Measurements from ENCODE around the gene FAM50B.

FAM50B gene

GRCh38 chr6:3804964-3805363 is 44.2 kb upstream of the FAM50B start:
- no peaks in the 10 kb centered on the region for H3K9me3 ChIP-seq (ENCODE audit: severe bottlenecking)
- TF ChIP-seq, protein P1, sequence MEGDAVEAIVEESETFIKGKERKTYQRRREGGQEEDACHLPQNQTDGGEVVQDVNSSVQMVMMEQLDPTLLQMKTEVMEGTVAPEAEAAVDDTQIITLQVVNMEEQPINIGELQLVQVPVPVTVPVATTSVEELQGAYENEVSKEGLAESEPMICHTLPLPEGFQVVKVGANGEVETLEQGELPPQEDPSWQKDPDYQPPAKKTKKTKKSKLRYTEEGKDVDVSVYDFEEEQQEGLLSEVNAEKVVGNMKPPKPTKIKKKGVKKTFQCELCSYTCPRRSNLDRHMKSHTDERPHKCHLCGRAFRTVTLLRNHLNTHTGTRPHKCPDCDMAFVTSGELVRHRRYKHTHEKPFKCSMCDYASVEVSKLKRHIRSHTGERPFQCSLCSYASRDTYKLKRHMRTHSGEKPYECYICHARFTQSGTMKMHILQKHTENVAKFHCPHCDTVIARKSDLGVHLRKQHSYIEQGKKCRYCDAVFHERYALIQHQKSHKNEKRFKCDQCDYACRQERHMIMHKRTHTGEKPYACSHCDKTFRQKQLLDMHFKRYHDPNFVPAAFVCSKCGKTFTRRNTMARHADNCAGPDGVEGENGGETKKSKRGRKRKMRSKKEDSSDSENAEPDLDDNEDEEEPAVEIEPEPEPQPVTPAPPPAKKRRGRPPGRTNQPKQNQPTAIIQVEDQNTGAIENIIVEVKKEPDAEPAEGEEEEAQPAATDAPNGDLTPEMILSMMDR (IDR thresholded peaks at IDR 0.05; ENCODE audit: low read depth, low read length): no peak
- no peak overlapping the region for H3K4me3 ChIP-seq (ENCODE audit: low read depth, low read length)
- no peaks in the 10 kb centered on the region for H3K36me3 ChIP-seq
- no peaks in the 10 kb centered on the region for H3K27me3 ChIP-seq (ENCODE audit: insufficient read depth, low read depth, severe bottlenecking)
- no peak overlapping the region for H3K27ac ChIP-seq
- no peak for DNase-seq

DNA sequence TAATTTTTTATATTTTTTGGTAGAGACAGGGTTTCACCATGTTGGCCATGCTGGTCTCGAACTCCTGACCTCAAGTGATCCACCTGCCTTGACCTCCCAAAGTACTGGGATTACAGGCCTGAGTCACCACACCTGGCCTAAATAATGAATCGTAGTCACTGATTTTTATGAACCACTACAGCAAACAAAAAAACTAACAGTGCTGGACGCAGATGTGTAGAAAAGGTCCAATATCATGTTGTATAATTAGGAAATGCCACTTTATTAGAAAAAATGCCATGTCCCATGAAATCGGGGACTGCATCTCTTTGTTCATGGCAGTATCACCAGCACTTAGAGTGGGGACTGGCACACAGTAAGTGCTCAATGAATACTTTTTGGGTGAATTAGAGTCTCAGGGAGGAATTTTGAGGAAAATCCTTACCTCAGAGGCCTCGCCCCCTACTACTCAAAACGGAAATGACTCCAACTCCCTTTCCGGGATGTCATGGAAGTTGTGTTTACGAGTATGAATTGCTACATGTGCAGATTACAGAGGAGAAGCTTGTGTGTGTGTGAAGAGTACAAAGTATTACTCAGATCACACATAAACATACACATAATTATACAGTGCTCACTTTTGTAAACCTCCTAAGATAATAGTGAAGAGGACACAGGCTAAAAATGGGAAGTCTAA is 43.6 kb upstream of the FAM50B start:
- Histone ChIP-seq H3K27me3 (ENCODE audit: insufficient read depth, low read depth, severe bottlenecking) (no peaks in the 10 kb centered on the region), H3K9me3 (ENCODE audit: severe bottlenecking) (no peaks in the 10 kb centered on the region), H3K36me3 (no peaks in the 10 kb centered on the region), H3K4me3 (ENCODE audit: low read depth, low read length) (no peak overlapping the region), H3K27ac (no peak overlapping the region)
- TF ChIP-seq, protein P1 (IDR thresholded peaks at IDR 0.05; ENCODE audit: low read depth, low read length): no peak
- DNase-seq: no peak

GRCh38 chr6:3806169-3806922 is 42.8 kb upstream of the FAM50B start:
- Histone ChIP-seq H3K9me3 (ENCODE audit: severe bottlenecking) (no peaks in the 10 kb centered on the region), H3K27ac (no peak overlapping the region), H3K36me3 (no peaks in the 10 kb centered on the region), H3K27me3 (ENCODE audit: insufficient read depth, low read depth, severe bottlenecking) (no peaks in the 10 kb centered on the region), H3K4me3 (ENCODE audit: low read depth, low read length) (no peak overlapping the region)
- no peak for DNase-seq
- TF ChIP-seq, protein P1 (IDR thresholded peaks at IDR 0.05; ENCODE audit: low read depth, low read length): no peak

GRCh38 chr6:3808199-3808598 is 41.0 kb upstream of the FAM50B start:
- TF ChIP-seq, protein P1 (IDR thresholded peaks at IDR 0.05; ENCODE audit: low read depth, low read length): no peak
- Histone ChIP-seq H3K36me3 (no peaks in the 10 kb centered on the region), H3K4me3 (ENCODE audit: low read depth, low read length) (no peak overlapping the region), H3K27me3 (ENCODE audit: insufficient read depth, low read depth, severe bottlenecking) (no peaks in the 10 kb centered on the region), H3K27ac (no peak overlapping the region), H3K9me3 (ENCODE audit: severe bottlenecking) (no peaks in the 10 kb centered on the region)
- DNase-seq: no peak

GRCh38 chr6:3808759-3809514 is 40.2 kb upstream of the FAM50B start:
- Histone ChIP-seq H3K4me3 (ENCODE audit: low read depth, low read length) (no peak overlapping the region), H3K36me3 (no peaks in the 10 kb centered on the region), H3K27me3 (ENCODE audit: insufficient read depth, low read depth, severe bottlenecking) (no peaks in the 10 kb centered on the region), H3K9me3 (ENCODE audit: severe bottlenecking) (no peaks in the 10 kb centered on the region), H3K27ac (no peak overlapping the region)
- no peak for DNase-seq
- TF ChIP-seq, protein P1 (IDR thresholded peaks at IDR 0.05; ENCODE audit: low read depth, low read length): no peak

All from WERI-Rb-1 (cell line).